Transverse colon (tissue), 4 donors: Measurements from ENCODE around the gene SPRN. TPM values are rescaled to one million over a fixed set of nuclear protein-coding genes. Genes with fewer than 3 reads are reported as not detected.

Experiments used
- DNase-seq: peaks from one replicate; pipeline ENCODE4 v3.0.0-alpha.2; 2019
- H3K27ac ChIP-seq, 4 donors: fragments of 200-600 bp; sonication (generic); 2 replicates each; pipeline ENCODE4 v1.5.1; 2016 to 2018; ENCODE audit warnings: inconsistent platforms in 4 of 4
- H3K27me3 ChIP-seq: fragments of 200-600 bp; sonication (generic); 2 replicates; pipeline ENCODE4 v1.5.1; 2017; ENCODE audit warnings: inconsistent platforms
- H3K36me3 ChIP-seq, 4 donors: fragments of 200-600 bp; sonication (generic); 2 replicates each; pipeline ENCODE4 v1.5.1; 2017 to 2019; ENCODE audit warnings: inconsistent platforms in 4 of 4
- H3K4me1 ChIP-seq, 4 donors: fragments of 200-600 bp; sonication (generic); 2 replicates each; pipeline ENCODE4 v1.5.1; 2017 to 2020; ENCODE audit warnings: inconsistent platforms in 4 of 4
- H3K4me3 ChIP-seq, 4 donors: fragments of 200-600 bp; sonication (generic); 1 replicate in 1 of 4; 2 replicates in 3 of 4; pipeline versions ENCODE4 v1.5.1 to v1.6.1; 2017 to 2019; ENCODE audit warnings: inconsistent platforms in 4 of 4
- H3K9me3 ChIP-seq, 2 donors: fragments of 200-600 bp; sonication (generic); 2 replicates each; pipeline ENCODE4 v1.5.1; 2017 to 2019; ENCODE audit warnings: inconsistent platforms in 2 of 2
- CTCF ChIP-seq, 5 experiments: fragments of 200-600 bp in 3 of 5; fragments of 450-650 bp in 2 of 5; sonication (generic) in 3 of 5; IDR thresholded peaks; 1 replicate in 2 of 5; 2 replicates in 3 of 5; pipeline ENCODE4 v1.5.1; 2016 to 2017; ENCODE audit warnings: antibody characterized with exemption in 5 of 5, inconsistent platforms in 3 of 5, mild to moderate bottlenecking in 2 of 5, moderate library complexity in 1 of 5
- EP300 ChIP-seq: sonication (generic); formaldehyde crosslinking; IDR thresholded peaks from one replicate; pipeline ENCODE4 v1.6.1; 2017; ENCODE audit warnings: antibody characterized with exemption, low read depth
- POLR2A ChIP-seq: fragments of 450-650 bp; IDR thresholded peaks from one replicate; pipeline ENCODE4 v1.6.1; 2016; ENCODE audit warnings: antibody characterized with exemption, mild to moderate bottlenecking, moderate library complexity
- POLR2AphosphoS5 ChIP-seq, 3 donors: sonication (generic); formaldehyde crosslinking; IDR thresholded peaks; one replicate each; pipeline ENCODE4 v1.6.1; 2016; ENCODE audit warnings: antibody characterized with exemption in 3 of 3
- WGBS, 2 donors: methylation state at CpG; one replicate each; pipeline ENCODE4 v1.1.5; 2018; ENCODE audit warnings: low coverage in 1 of 2; 5-methylcytosine and 5-hydroxymethylcytosine counted together
- in situ Hi-C, 4 donors: fragments of 200-750 bp; cut with MboI; loops; one replicate each; pipeline versions ENCODE4 v1.15.0 to v1.15.1; 2017; ENCODE audit warnings: low sequenced_read_pairs in 3 of 4, low pct_ligation_motif_present in 1 of 4, low pct_unique_long_range_greater_than_20kb in 1 of 4
- intact Hi-C: fragments of 100-400 bp; cut with DNase I; formaldehyde crosslinking; loops from one replicate; pipeline ENCODE4 v1.15.1; 2023; ENCODE audit warnings: low total_unique reads
- total RNA-seq, 4 donors: library from RNA; depleted of rRNA; stranded (reverse); fragments of >200 nt; gene quantifications; one replicate each; pipeline ENCODE4 v1.1.0, GENCODE V29; 2016

The SPRN gene
- total RNA-seq, 4 donors from 2014 or later: not detected

- H3K9me3 ChIP-seq: no peaks in the 10 kb centered on the region
- no peak for TF ChIP-seq CTCF (IDR thresholded peaks at IDR 0.05)
- TF ChIP-seq POLR2A: no peak
- no peak for TF ChIP-seq POLR2AphosphoS5 (IDR thresholded peaks at IDR 0.05)
- TF ChIP-seq EP300: no peak
- in situ Hi-C loops: no loop called here
- H3K27ac ChIP-seq: no peak overlapping the region
- no peaks in the 10 kb centered on the region for H3K27me3 ChIP-seq
- no peak for DNase-seq
- no peaks in the 10 kb centered on the region for H3K4me1 ChIP-seq
- no peaks in the 10 kb centered on the region for H3K36me3 ChIP-seq
- intact Hi-C loops: no loop called here
- WGBS, 2 donors: 91 to 95% methylated on average over 4 to 16 of the region's 17 CpGs
- no peak overlapping the region for H3K4me3 ChIP-seq
Observed at GRCh38 chr10:133467286-133467911, 43.0 kb upstream of the SPRN start.

- Histone ChIP-seq H3K9me3 (no peaks in the 10 kb centered on the region), H3K27me3 (no peaks in the 10 kb centered on the region), H3K4me3 (no peak overlapping the region), H3K4me1 (no peaks in the 10 kb centered on the region), H3K27ac (no peak overlapping the region), H3K36me3 (no peaks in the 10 kb centered on the region)
- no peak for TF ChIP-seq EP300
- TF ChIP-seq POLR2AphosphoS5 (IDR thresholded peaks at IDR 0.05): no peak
- no peak for TF ChIP-seq CTCF (IDR thresholded peaks at IDR 0.05)
- TF ChIP-seq POLR2A: no peak
- in situ Hi-C loops (no loop called here), intact Hi-C loops (no loop called here)
- no peak for DNase-seq
- whole genome bisulfite sequencing, 2 donors: 89 to 95% methylated on average over 4 to 7 of the region's 7 CpGs
Observed at GRCh38 chr10:133466683-133467275, 42.4 kb upstream of the SPRN start.

- Histone ChIP-seq H3K27me3 (no peaks in the 10 kb centered on the region), H3K36me3 (no peaks in the 10 kb centered on the region), H3K9me3 (no peaks in the 10 kb centered on the region), H3K4me3 (no peak overlapping the region), H3K27ac (no peak overlapping the region), H3K4me1 (no peaks in the 10 kb centered on the region)
- in situ Hi-C loops: no loop called here
- intact Hi-C loops: no loop called here
- WGBS, 2 donors: 80 to 97% methylated on average over 1 to 4 of the region's 7 CpGs
- TF ChIP-seq POLR2AphosphoS5 (IDR thresholded peaks at IDR 0.05) (no peak), CTCF (IDR thresholded peaks at IDR 0.05) (no peak), POLR2A (no peak), EP300 (no peak)
- no peak for DNase-seq
Observed at GRCh38 chr10:133465950-133466474, 41.6 kb upstream of the SPRN start.

- Histone ChIP-seq H3K4me1 (no peaks in the 10 kb centered on the region), H3K27me3 (no peaks in the 10 kb centered on the region), H3K27ac (no peak overlapping the region), H3K4me3 (no peak overlapping the region), H3K36me3 (no peaks in the 10 kb centered on the region), H3K9me3 (no peaks in the 10 kb centered on the region)
- TF ChIP-seq EP300 (no peak), CTCF (IDR thresholded peaks at IDR 0.05) (no peak), POLR2A (no peak), POLR2AphosphoS5 (IDR thresholded peaks at IDR 0.05) (no peak)
- 47 to 56% methylated on average over 2 to 55 of the region's 55 CpGs for WGBS, 2 donors
- in situ Hi-C loops (no loop called here), intact Hi-C loops (no loop called here)
- DNase-seq: no peak
Observed at GRCh38 chr10:133465191-133465949, 40.9 kb upstream of the SPRN start.
